WERI-Rb-1 (cell line): Measurements from ENCODE around the gene F11R.

ENCODE experiments used
- DNase-seq: peaks from one replicate; pipeline ENCODE4 v3.0.0-alpha.2; 2020
- H3K27ac ChIP-seq: fragments of 250-450 bp; sonication (Bioruptor Pico); 2 replicates; pipeline ENCODE4 v1.5.1; 2020; ENCODE audit warnings: mild to moderate bottlenecking, moderate library complexity
- H3K27me3 ChIP-seq: fragments of 250-450 bp; sonication (Bioruptor Pico); 2 replicates; pipeline ENCODE4 v1.5.1; 2021; ENCODE audit warnings: mild to moderate bottlenecking, low read depth, moderate library complexity; ENCODE audit not compliant: insufficient read depth, severe bottlenecking
- H3K36me3 ChIP-seq: fragments of 250-450 bp; sonication (Bioruptor Pico); 2 replicates; pipeline ENCODE4 v1.5.1; 2020; ENCODE audit warnings: mild to moderate bottlenecking, moderate library complexity
- H3K4me3 ChIP-seq: 2 replicates; pipeline ENCODE4 v1.5.1; 2011; ENCODE audit warnings: low read depth, mild to moderate bottlenecking, control low read depth, low read length
- H3K9me3 ChIP-seq: fragments of 250-450 bp; sonication (Bioruptor Pico); 2 replicates; pipeline ENCODE4 v1.5.1; 2021; ENCODE audit warnings: mild to moderate bottlenecking, moderate library complexity; ENCODE audit not compliant: severe bottlenecking
- TF ChIP-seq, protein P1 (sequence below): IDR thresholded peaks from 2 replicates; pipeline ENCODE4 v1.5.1; 2011; ENCODE audit warnings: low read depth, mild to moderate bottlenecking, control low read depth, inconsistent platforms, low read length

Gene F11R

GRCh38 chr1:160981584-160982411, 39.2 kb downstream of the F11R start:
- no peak overlapping the region for H3K4me3 ChIP-seq

GRCh38 chr1:160979286-160979685, 41.7 kb downstream of the F11R start:
- H3K9me3 ChIP-seq: no peaks in the 10 kb centered on the region
- no peaks in the 10 kb centered on the region for H3K36me3 ChIP-seq
- H3K27me3 ChIP-seq: no peaks in the 10 kb centered on the region
- H3K4me3 ChIP-seq: no peak overlapping the region
- TF ChIP-seq, protein P1, sequence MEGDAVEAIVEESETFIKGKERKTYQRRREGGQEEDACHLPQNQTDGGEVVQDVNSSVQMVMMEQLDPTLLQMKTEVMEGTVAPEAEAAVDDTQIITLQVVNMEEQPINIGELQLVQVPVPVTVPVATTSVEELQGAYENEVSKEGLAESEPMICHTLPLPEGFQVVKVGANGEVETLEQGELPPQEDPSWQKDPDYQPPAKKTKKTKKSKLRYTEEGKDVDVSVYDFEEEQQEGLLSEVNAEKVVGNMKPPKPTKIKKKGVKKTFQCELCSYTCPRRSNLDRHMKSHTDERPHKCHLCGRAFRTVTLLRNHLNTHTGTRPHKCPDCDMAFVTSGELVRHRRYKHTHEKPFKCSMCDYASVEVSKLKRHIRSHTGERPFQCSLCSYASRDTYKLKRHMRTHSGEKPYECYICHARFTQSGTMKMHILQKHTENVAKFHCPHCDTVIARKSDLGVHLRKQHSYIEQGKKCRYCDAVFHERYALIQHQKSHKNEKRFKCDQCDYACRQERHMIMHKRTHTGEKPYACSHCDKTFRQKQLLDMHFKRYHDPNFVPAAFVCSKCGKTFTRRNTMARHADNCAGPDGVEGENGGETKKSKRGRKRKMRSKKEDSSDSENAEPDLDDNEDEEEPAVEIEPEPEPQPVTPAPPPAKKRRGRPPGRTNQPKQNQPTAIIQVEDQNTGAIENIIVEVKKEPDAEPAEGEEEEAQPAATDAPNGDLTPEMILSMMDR: no peak
- no peak for DNase-seq
- no peak overlapping the region for H3K27ac ChIP-seq

More at GRCh38 chr1:160981584-160982411, 39.2 kb downstream of the F11R start:
- DNase-seq: no peak
- TF ChIP-seq, protein P1: no peak
- Histone ChIP-seq H3K9me3 (no peaks in the 10 kb centered on the region), H3K27me3 (no peaks in the 10 kb centered on the region), H3K36me3 (no peaks in the 10 kb centered on the region), H3K27ac (no peak overlapping the region)

DNA sequence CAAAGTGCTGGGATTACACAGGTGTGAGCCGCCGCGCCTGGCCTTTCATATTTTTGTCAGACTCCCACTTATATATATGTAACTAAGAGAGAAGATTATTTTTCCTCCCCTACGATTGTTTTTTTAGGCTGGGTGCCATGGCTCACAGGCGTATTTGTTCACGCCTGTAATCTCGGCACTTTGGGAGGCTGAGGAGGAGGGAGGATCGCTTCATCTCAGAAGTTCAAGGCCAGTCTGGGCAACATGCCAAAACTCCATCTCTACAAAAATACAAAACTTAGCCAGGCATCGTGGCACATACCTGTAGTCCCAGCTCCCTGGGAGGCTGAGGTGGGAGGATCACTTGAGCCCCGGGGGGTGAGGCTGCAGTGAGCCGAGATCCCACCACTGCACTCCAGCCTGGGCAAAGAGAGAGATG, 42.4 kb downstream of the F11R start:
- Histone ChIP-seq H3K27me3 (no peaks in the 10 kb centered on the region), H3K4me3 (no peak overlapping the region), H3K27ac (no peak overlapping the region), H3K9me3 (no peaks in the 10 kb centered on the region), H3K36me3 (no peaks in the 10 kb centered on the region)
- TF ChIP-seq, protein P1: no peak
- DNase-seq: no peak

DNA sequence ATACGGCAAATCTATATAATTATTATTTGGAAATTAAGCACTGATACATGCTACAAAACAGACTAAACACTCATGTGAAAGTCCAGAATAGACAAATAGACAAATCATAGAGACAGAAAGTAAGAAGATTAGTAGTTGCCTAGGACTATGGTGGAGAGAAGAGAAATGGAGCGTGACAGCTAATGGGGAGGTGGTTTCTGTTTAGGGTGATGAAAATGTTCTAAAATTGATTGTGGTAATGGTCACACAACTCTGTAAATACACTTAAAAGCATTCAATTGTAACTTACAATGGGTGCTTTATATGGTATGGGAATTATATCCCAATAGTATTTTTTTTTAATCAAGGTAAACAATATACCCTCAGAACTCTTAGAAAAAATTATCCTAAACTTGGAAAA, 45.9 kb downstream of the F11R start:
- no peak for DNase-seq
- no peak overlapping the region for H3K4me3 ChIP-seq
- no peak overlapping the region for H3K27ac ChIP-seq
- TF ChIP-seq, protein P1: no peak
- H3K9me3 ChIP-seq: peaks cover 5% of the 10 kb centered on the region
- H3K27me3 ChIP-seq: peaks cover 26% of the 10 kb centered on the region
- no peaks in the 10 kb centered on the region for H3K36me3 ChIP-seq

DNA sequence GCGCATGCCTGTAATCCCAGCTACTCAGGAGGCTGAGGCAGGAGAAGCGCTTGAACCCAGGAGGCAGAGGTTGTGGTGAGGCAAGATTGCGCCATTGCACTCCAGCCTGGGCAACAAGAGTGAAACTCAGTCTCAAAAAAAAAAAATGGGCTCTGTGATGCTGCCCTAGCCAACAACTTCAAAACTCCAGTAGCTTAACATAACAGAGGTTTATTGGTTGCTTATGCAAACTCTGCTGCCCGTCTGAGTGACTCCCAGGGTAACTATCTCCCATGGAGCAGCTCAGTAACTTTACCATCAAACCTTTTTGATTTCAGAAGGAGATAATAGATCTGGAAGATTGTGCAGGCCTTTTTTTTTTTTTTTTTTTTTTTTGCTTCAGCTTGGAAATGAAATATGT, 47.5 kb downstream of the F11R start:
- Histone ChIP-seq H3K27me3 (peaks cover 37% of the 10 kb centered on the region), H3K27ac (no peak overlapping the region), H3K36me3 (no peaks in the 10 kb centered on the region), H3K9me3 (peaks cover 5% of the 10 kb centered on the region), H3K4me3 (no peak overlapping the region)
- no peak for DNase-seq
- TF ChIP-seq, protein P1: no peak
